Measurements from ENCODE around the gene C14orf180. TPM values are rescaled to one million over a fixed set of nuclear protein-coding genes. Genes with fewer than 3 reads are reported as not detected.

C14orf180 gene
- total RNA-seq, 1 experiment from 2014 or later = not detected

DNA sequence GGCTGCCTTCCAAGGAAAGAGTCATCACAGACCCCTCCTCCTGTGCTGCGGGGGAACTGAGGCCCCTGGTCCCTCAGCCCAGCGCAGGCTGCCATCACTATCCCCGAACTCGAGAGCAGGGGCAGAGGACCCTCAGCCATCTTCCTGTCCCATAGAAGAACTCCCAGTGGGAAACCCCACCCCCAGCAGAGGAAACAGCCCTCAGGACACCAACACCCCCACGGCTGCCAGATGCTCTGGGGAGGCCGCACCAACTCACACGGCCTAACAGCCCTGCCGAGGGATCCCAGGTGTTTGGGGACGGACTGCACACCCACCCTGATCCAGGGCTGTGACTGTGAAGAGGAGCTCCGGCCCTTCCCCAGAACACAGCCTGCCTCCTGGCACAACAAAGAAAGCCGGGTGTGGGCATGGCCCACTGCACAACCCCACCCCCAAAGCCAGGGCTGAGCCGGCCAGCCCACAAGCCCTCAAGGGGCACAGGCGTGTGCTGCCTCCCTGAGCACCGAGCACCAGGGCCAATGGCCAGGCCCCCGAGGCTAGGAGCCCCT is 16.3 kb upstream of the C14orf180 start:
- no peak for DNase-seq (ENCODE audit: low spot score)
- Mint-ChIP-seq H3K4me3 (no peak overlapping the region), H3K27ac (no peak overlapping the region), H3K36me3 (no peaks in the 10 kb centered on the region), H3K4me1 (peaks cover 3% of the 10 kb centered on the region; the same call in 1 of the 2 replicates), H3K9me3 (no peaks in the 10 kb centered on the region), H3K27me3 (ENCODE audit: low read depth) (no peaks in the 10 kb centered on the region)
- TF ChIP-seq, protein P1, sequence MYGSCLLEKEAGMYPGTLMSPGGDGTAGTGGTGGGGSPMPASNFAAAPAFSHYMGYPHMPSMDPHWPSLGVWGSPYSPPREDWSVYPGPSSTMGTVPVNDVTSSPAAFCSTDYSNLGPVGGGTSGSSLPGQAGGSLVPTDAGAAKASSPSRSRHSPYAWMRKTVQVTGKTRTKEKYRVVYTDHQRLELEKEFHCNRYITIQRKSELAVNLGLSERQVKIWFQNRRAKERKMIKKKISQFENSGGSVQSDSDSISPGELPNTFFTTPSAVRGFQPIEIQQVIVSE (CRISPR knock-in tag; IDR thresholded peaks at IDR 0.05; ENCODE audit: borderline replicate concordance) = no peak
- TF ChIP-seq FOXP1 (CRISPR knock-in tag; IDR thresholded peaks at IDR 0.05; ENCODE audit: borderline replicate concordance) = peak; percentile 13; the same call in 1 of the 2 replicates
- ATAC-seq = peak; percentile 6; the same call in 1 of the 2 replicates
- POLR2A ChIA-PET = no interaction called here
- CTCF ChIA-PET = interaction anchor here (1.4 to 2.1 kb wide), 8 partner anchors 9 to 426 kb away, joined by 4 to 23 read pairs (median 17); no protein-coding TSS in a partner anchor

DNA sequence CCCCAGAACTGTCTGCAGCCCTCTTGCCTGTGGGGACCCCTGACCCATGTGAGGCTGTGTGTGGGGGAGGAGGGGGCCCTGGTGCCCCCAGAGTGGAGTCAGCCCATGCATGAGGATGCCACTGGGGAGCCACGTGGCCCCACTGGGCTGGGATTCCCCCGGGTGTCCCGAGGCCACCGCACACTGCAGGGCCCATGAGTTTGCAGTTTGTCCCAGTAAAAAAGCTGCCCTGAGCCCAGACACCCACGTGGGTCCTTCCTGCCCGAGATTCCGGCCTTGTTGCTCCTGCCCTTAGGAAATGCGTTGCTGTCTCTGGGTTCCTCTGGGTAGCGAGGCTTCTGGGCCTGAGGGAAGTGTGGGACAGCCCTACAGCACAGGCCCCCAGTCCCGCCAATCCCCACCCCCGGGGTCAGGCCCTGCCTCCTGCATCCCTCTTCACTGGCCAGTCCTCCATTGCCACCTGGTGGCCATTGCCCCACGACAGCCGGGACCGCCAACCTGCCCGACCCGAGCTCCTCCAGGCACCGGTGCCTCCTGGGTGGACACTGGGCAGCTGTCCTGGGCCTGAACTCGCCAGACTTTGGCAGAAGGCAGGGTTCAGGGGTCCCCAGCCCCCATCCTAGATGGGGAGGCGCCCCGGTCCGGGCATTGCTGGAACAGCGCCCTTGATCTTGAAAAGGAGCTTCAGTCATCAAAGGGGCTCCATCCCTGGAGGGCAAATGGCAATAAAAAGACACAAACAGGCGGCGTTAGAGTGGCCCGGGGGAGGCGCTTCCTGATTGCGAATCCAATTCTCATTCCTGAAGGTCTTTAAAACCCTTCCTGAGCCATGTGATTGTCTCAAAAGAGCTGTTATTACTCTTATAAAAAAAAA is 15.6 kb upstream of the C14orf180 start:
- Mint-ChIP-seq H3K4me1 (peaks cover 3% of the 10 kb centered on the region; the same call in 1 of the 2 replicates), H3K27ac (no peak overlapping the region), H3K36me3 (no peaks in the 10 kb centered on the region), H3K27me3 (ENCODE audit: low read depth) (no peaks in the 10 kb centered on the region), H3K4me3 (no peak overlapping the region), H3K9me3 (no peaks in the 10 kb centered on the region)
- TF ChIP-seq HMGA2 (CRISPR knock-in tag; IDR thresholded peaks at IDR 0.05) = no peak
- TF ChIP-seq, protein P2, sequence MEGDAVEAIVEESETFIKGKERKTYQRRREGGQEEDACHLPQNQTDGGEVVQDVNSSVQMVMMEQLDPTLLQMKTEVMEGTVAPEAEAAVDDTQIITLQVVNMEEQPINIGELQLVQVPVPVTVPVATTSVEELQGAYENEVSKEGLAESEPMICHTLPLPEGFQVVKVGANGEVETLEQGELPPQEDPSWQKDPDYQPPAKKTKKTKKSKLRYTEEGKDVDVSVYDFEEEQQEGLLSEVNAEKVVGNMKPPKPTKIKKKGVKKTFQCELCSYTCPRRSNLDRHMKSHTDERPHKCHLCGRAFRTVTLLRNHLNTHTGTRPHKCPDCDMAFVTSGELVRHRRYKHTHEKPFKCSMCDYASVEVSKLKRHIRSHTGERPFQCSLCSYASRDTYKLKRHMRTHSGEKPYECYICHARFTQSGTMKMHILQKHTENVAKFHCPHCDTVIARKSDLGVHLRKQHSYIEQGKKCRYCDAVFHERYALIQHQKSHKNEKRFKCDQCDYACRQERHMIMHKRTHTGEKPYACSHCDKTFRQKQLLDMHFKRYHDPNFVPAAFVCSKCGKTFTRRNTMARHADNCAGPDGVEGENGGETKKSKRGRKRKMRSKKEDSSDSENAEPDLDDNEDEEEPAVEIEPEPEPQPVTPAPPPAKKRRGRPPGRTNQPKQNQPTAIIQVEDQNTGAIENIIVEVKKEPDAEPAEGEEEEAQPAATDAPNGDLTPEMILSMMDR (IDR thresholded peaks at IDR 0.05) = peak; percentile 75
- TF ChIP-seq OVOL2 (CRISPR knock-in tag; IDR thresholded peaks at IDR 0.05; ENCODE audit: borderline replicate concordance) = no peak
- no peak for TF ChIP-seq FOXJ3 (CRISPR knock-in tag; IDR thresholded peaks at IDR 0.05; ENCODE audit: borderline replicate concordance)
- TF ChIP-seq FOXK1 (CRISPR knock-in tag; IDR thresholded peaks at IDR 0.05) = no peak
- no peak for TF ChIP-seq MYBL2 (CRISPR knock-in tag; IDR thresholded peaks at IDR 0.05)
- TF ChIP-seq SP1 (CRISPR knock-in tag; conservative IDR thresholded peaks at IDR 0.05) = 0 out of 2 replicates have a peak, but pooled peaks have one; percentile 52
- TF ChIP-seq NR2C2 (CRISPR knock-in tag; IDR thresholded peaks at IDR 0.05) = no peak
- no peak for TF ChIP-seq ATF1 (CRISPR knock-in tag; IDR thresholded peaks at IDR 0.05)
- no peak for TF ChIP-seq SOX15 (CRISPR knock-in tag; IDR thresholded peaks at IDR 0.05)
- TF ChIP-seq GRHL2 (CRISPR knock-in tag; IDR thresholded peaks at IDR 0.05; ENCODE audit: insufficient replicate concordance, severe bottlenecking) = no peak
- 0 out of 2 replicates have a peak, but pooled peaks have one; percentile 20 for TF ChIP-seq ETV6 (CRISPR knock-in tag; IDR thresholded peaks at IDR 0.05)
- peak; percentile 10; the same call in 1 of the 2 replicates for TF ChIP-seq FOXP1 (CRISPR knock-in tag; IDR thresholded peaks at IDR 0.05; ENCODE audit: borderline replicate concordance)
- TF ChIP-seq, protein P3, sequence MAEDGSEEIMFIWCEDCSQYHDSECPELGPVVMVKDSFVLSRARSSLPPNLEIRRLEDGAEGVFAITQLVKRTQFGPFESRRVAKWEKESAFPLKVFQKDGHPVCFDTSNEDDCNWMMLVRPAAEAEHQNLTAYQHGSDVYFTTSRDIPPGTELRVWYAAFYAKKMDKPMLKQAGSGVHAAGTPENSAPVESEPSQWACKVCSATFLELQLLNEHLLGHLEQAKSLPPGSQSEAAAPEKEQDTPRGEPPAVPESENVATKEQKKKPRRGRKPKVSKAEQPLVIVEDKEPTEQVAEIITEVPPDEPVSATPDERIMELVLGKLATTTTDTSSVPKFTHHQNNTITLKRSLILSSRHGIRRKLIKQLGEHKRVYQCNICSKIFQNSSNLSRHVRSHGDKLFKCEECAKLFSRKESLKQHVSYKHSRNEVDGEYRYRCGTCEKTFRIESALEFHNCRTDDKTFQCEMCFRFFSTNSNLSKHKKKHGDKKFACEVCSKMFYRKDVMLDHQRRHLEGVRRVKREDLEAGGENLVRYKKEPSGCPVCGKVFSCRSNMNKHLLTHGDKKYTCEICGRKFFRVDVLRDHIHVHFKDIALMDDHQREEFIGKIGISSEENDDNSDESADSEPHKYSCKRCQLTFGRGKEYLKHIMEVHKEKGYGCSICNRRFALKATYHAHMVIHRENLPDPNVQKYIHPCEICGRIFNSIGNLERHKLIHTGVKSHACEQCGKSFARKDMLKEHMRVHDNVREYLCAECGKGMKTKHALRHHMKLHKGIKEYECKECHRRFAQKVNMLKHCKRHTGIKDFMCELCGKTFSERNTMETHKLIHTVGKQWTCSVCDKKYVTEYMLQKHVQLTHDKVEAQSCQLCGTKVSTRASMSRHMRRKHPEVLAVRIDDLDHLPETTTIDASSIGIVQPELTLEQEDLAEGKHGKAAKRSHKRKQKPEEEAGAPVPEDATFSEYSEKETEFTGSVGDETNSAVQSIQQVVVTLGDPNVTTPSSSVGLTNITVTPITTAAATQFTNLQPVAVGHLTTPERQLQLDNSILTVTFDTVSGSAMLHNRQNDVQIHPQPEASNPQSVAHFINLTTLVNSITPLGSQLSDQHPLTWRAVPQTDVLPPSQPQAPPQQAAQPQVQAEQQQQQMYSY (CRISPR knock-in tag; IDR thresholded peaks at IDR 0.05) = no peak
- TF ChIP-seq, protein P4, sequence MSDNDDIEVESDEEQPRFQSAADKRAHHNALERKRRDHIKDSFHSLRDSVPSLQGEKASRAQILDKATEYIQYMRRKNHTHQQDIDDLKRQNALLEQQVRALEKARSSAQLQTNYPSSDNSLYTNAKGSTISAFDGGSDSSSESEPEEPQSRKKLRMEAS (CRISPR knock-in tag; IDR thresholded peaks at IDR 0.05) = 0 out of 2 replicates have a peak, but pooled peaks have one; percentile 45
- TF ChIP-seq, protein P5, sequence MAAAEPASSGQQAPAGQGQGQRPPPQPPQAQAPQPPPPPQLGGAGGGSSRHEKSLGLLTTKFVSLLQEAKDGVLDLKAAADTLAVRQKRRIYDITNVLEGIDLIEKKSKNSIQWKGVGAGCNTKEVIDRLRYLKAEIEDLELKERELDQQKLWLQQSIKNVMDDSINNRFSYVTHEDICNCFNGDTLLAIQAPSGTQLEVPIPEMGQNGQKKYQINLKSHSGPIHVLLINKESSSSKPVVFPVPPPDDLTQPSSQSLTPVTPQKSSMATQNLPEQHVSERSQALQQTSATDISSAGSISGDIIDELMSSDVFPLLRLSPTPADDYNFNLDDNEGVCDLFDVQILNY (CRISPR knock-in tag; IDR thresholded peaks at IDR 0.05) = 0 out of 2 replicates have a peak, but pooled peaks have one; percentile 24
- no peak for TF ChIP-seq IRF2 (CRISPR knock-in tag; IDR thresholded peaks at IDR 0.05; ENCODE audit: borderline replicate concordance, low read depth)
- ChIA-PET CTCF (interaction anchor here (0.6 to 2.1 kb wide), 59 partner anchors 9 to 824 kb away, joined by 3 to 23 read pairs (median 4); partner anchors contain the start of genes ASPG, SIVA1 and TMEM179), POLR2A (interaction anchor here (0.8 to 1.3 kb wide), 2 partner anchors 8 to 128 kb away, joined by 3 to 4 read pairs; no protein-coding TSS in a partner anchor)
- peak; percentile 95 for DNase-seq (ENCODE audit: low spot score)
- peak; percentile 95 for ATAC-seq
